Ovary (tissue), 9 donors: ENCODE data around the gene RAB17. TPM values are rescaled to one million over a fixed set of nuclear protein-coding genes. Genes with fewer than 3 reads are reported as not detected.

ENCODE experiments used
- DNase-seq, 5 donors: peaks; one replicate each; pipeline ENCODE4 v3.0.0-alpha.2; 2019 to 2020
- H3K27ac ChIP-seq, 2 donors: fragments of 200-600 bp; one replicate each; pipeline versions ENCODE4 v1.5.1 to v1.8.0; 2019 to 2022
- H3K27me3 ChIP-seq: fragments of 200-600 bp; one replicate; pipeline ENCODE4 v1.8.0; 2022
- H3K36me3 ChIP-seq: fragments of 200-600 bp; sonication (generic); one replicate; pipeline ENCODE4 v1.5.1; 2019
- H3K4me1 ChIP-seq: one replicate; pipeline ENCODE4 v1.8.1; 2013; ENCODE audit warnings: mild to moderate bottlenecking, moderate library complexity; ENCODE audit not compliant: insufficient read depth
- H3K4me3 ChIP-seq: fragments of 200-600 bp; sonication (generic); one replicate; pipeline ENCODE4 v1.5.1; 2017
- H3K9me3 ChIP-seq, 2 donors: fragments of 200-600 bp in 1 of 2; sonication (generic) in 1 of 2; one replicate each; pipeline versions ENCODE4 v1.5.1 to v1.8.1; 2013 to 2019; ENCODE audit warnings: mild to moderate bottlenecking in 1 of 2, moderate library complexity in 1 of 2
- EP300 ChIP-seq: sonication (generic); formaldehyde crosslinking; IDR thresholded peaks from one replicate; pipeline ENCODE4 v1.6.1; 2017; ENCODE audit warnings: antibody characterized with exemption
- POLR2A ChIP-seq: fragments of 450-650 bp; IDR thresholded peaks from one replicate; pipeline ENCODE4 v1.6.1; 2017; ENCODE audit warnings: antibody characterized with exemption, mild to moderate bottlenecking, moderate library complexity
- WGBS, 3 donors: extraction: QIAGEN DNeasy Blood & Tissue Kit in 1 of 3; methylation state at CpG; one replicate each; pipeline versions ENCODE4 v1.1.5 to v1.1.7; 2013 to 2017; 5-methylcytosine and 5-hydroxymethylcytosine counted together
- intact Hi-C, 4 donors: fragments of 100-400 bp; cut with DNase I; formaldehyde crosslinking; loops; one replicate each; pipeline versions ENCODE4 v1.11.0 to v1.15.1; 2022 to 2023
- polyA plus RNA-seq, 2 donors: library from polyadenylated mRNA; stranded (reverse); fragments of 200-250 nt in 1 of 2; fragments of 350-450 nt in 1 of 2; fragmentation: Illumina TruSeq in 1 of 2; extraction: RNeasy Lipid Tissue Mini Kit (QIAGEN cat#74804) in 1 of 2; gene quantifications; one replicate each; pipeline ENCODE4 v1.2.3, GENCODE V29; 2013 to 2014
- total RNA-seq, 7 donors: library from RNA; depleted of rRNA in 2 of 7; stranded (reverse); fragments of >200 nt in 2 of 7; fragmentation: NEBNext Ultra II Directional in 3 of 7; extraction: Animal tissue kit (Norgen Biotek cat#: 25700) in 3 of 7; gene quantifications; one replicate each; pipeline versions ENCODE4 v1.1.0 to v1.2.4, GENCODE V29; 2016 to 2023
- TF ChIP-seq, protein P1 (sequence below), 3 donors: fragments of 450-650 bp in 2 of 3; fragments of 200-600 bp in 1 of 3; IDR thresholded peaks; one replicate each; pipeline versions ENCODE4 v1.5.1 to v1.8.0; 2016 to 2022; ENCODE audit warnings: antibody characterized with exemption in 3 of 3, mild to moderate bottlenecking in 1 of 3
- donor health status: DM: no; HTN: no; CAD: no; lungs with moderate emphysema.
- donor health status: DM: no; HTN: no; CAD: no.
- donor health status: Bipolar disorder and iron deficiency.
- donor health status: DM: yes; HTN: yes; CAD: no.
- donor health status: DM: no; HTN: no; CAD: no.
- donor health status: DM: yes; HTN: yes; CAD: no.

RAB17 gene
- total and polyA plus RNA-seq, 9 donors: 0.38 to 19.3 (median 4.3) TPM

- TF ChIP-seq, protein P1, sequence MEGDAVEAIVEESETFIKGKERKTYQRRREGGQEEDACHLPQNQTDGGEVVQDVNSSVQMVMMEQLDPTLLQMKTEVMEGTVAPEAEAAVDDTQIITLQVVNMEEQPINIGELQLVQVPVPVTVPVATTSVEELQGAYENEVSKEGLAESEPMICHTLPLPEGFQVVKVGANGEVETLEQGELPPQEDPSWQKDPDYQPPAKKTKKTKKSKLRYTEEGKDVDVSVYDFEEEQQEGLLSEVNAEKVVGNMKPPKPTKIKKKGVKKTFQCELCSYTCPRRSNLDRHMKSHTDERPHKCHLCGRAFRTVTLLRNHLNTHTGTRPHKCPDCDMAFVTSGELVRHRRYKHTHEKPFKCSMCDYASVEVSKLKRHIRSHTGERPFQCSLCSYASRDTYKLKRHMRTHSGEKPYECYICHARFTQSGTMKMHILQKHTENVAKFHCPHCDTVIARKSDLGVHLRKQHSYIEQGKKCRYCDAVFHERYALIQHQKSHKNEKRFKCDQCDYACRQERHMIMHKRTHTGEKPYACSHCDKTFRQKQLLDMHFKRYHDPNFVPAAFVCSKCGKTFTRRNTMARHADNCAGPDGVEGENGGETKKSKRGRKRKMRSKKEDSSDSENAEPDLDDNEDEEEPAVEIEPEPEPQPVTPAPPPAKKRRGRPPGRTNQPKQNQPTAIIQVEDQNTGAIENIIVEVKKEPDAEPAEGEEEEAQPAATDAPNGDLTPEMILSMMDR (IDR thresholded peaks at IDR 0.05): no peak
- TF ChIP-seq POLR2A (no peak), EP300 (no peak)
- H3K36me3 ChIP-seq: no peaks in the 10 kb centered on the region
- H3K4me3 ChIP-seq: no peak overlapping the region
- H3K4me1 ChIP-seq: peaks cover 2% of the 10 kb centered on the region
- peak in 3 of 5 donors; percentile 9 to 30 (median 13) for DNase-seq
- H3K27me3 ChIP-seq: no peaks in the 10 kb centered on the region
- 85 to 87% (median 86%) methylated on average over 16 of the region's 16 CpGs for WGBS, 3 donors
- H3K9me3 ChIP-seq: no peaks in the 10 kb centered on the region
- no peak overlapping the region for H3K27ac ChIP-seq
- intact Hi-C loops: no loop called here
Observed at GRCh38 chr2:237567276-237568029, 23.1 kb downstream of the RAB17 start.

- Histone ChIP-seq H3K27me3 (no peaks in the 10 kb centered on the region), H3K36me3 (no peaks in the 10 kb centered on the region), H3K9me3 (no peaks in the 10 kb centered on the region), H3K4me3 (no peak within 1 kb of the TSS), H3K4me1 (peaks cover under 1% of the 10 kb centered on the region), H3K27ac (no peak within 1 kb of the TSS)
- no peak for TF ChIP-seq EP300
- TF ChIP-seq, protein P1 (IDR thresholded peaks at IDR 0.05): no peak
- TF ChIP-seq POLR2A: no peak
- DNase-seq: peak in 3 of 5 donors; percentile 18 to 32 (median 25)
- intact Hi-C loops: no loop called here
- WGBS, 3 donors: 76 to 80% (median 77%) methylated on average over 31 to 32 of the region's 32 CpGs
Observed at GRCh38 chr2:237566401-237567235, 23.9 kb downstream of the RAB17 start, which contains the start of gene PRLH. Gene PRLH, plus strand, starts transcription at chr2:237566574. Its CDS starts 0 bp downstream, at chr2:237566574.

DNA sequence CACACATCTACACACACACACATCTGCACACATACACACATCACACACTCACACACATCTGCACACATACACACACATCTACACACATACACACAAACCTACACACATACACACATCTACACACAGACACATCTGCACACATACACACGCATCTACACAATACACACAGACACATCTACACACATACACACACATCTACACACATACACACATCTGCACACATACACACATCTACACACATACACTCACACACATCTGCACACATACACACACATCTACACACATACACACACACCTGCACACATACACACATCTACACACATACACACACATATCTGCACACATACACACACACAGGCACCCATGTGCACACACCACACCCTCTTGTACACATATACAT lies 24.6 kb downstream of the RAB17 start:
- Histone ChIP-seq H3K27ac (no peak overlapping the region), H3K9me3 (no peaks in the 10 kb centered on the region), H3K4me1 (no peaks in the 10 kb centered on the region), H3K4me3 (no peak overlapping the region), H3K36me3 (no peaks in the 10 kb centered on the region), H3K27me3 (no peaks in the 10 kb centered on the region)
- WGBS, 3 donors: 93 to 98% (median 95%) methylated on average over 1 of the region's 1 CpG
- DNase-seq: no peak
- intact Hi-C loops: no loop called here
- TF ChIP-seq, protein P1 (IDR thresholded peaks at IDR 0.05): no peak
- TF ChIP-seq EP300 (no peak), POLR2A (no peak)

GRCh38 chr2:237564526-237565131 lies 25.9 kb downstream of the RAB17 start:
- peak in 2 of 5 donors; percentile 11 to 24 for DNase-seq
- H3K36me3 ChIP-seq: no peaks in the 10 kb centered on the region
- 74 to 87% (median 74%) methylated on average over 12 to 14 of the region's 14 CpGs for WGBS, 3 donors
- H3K27me3 ChIP-seq: no peaks in the 10 kb centered on the region
- H3K9me3 ChIP-seq: no peaks in the 10 kb centered on the region
- no peak for TF ChIP-seq POLR2A
- TF ChIP-seq EP300: no peak
- TF ChIP-seq, protein P1 (IDR thresholded peaks at IDR 0.05): no peak
- intact Hi-C loops: no loop called here
- H3K4me3 ChIP-seq: no peak overlapping the region
- no peaks in the 10 kb centered on the region for H3K4me1 ChIP-seq
- no peak overlapping the region for H3K27ac ChIP-seq
